ENCODE measurements around the gene NXN. TPM values are rescaled to one million over a fixed set of nuclear protein-coding genes. Genes with fewer than 3 reads are reported as not detected.

NXN gene
- total RNA-seq, 1 experiment from 2014 or later = 126 TPM

- BruUV-seq (replicated peaks) = no TSS peak
- TF ChIP-seq, protein P1, sequence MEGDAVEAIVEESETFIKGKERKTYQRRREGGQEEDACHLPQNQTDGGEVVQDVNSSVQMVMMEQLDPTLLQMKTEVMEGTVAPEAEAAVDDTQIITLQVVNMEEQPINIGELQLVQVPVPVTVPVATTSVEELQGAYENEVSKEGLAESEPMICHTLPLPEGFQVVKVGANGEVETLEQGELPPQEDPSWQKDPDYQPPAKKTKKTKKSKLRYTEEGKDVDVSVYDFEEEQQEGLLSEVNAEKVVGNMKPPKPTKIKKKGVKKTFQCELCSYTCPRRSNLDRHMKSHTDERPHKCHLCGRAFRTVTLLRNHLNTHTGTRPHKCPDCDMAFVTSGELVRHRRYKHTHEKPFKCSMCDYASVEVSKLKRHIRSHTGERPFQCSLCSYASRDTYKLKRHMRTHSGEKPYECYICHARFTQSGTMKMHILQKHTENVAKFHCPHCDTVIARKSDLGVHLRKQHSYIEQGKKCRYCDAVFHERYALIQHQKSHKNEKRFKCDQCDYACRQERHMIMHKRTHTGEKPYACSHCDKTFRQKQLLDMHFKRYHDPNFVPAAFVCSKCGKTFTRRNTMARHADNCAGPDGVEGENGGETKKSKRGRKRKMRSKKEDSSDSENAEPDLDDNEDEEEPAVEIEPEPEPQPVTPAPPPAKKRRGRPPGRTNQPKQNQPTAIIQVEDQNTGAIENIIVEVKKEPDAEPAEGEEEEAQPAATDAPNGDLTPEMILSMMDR (IDR thresholded peaks at IDR 0.05) = no peak
- TF ChIP-seq SIN3A (IDR thresholded peaks at IDR 0.05; ENCODE audit: borderline replicate concordance, insufficient read depth, low read depth, low read length) (no peak), TCF7L2 (IDR thresholded peaks at IDR 0.05; ENCODE audit: low read depth, low read length) (no peak), POLR2AphosphoS5 (IDR thresholded peaks at IDR 0.05; ENCODE audit: low read depth, low read length) (no peak)
- TF ChIP-seq, protein P2, sequence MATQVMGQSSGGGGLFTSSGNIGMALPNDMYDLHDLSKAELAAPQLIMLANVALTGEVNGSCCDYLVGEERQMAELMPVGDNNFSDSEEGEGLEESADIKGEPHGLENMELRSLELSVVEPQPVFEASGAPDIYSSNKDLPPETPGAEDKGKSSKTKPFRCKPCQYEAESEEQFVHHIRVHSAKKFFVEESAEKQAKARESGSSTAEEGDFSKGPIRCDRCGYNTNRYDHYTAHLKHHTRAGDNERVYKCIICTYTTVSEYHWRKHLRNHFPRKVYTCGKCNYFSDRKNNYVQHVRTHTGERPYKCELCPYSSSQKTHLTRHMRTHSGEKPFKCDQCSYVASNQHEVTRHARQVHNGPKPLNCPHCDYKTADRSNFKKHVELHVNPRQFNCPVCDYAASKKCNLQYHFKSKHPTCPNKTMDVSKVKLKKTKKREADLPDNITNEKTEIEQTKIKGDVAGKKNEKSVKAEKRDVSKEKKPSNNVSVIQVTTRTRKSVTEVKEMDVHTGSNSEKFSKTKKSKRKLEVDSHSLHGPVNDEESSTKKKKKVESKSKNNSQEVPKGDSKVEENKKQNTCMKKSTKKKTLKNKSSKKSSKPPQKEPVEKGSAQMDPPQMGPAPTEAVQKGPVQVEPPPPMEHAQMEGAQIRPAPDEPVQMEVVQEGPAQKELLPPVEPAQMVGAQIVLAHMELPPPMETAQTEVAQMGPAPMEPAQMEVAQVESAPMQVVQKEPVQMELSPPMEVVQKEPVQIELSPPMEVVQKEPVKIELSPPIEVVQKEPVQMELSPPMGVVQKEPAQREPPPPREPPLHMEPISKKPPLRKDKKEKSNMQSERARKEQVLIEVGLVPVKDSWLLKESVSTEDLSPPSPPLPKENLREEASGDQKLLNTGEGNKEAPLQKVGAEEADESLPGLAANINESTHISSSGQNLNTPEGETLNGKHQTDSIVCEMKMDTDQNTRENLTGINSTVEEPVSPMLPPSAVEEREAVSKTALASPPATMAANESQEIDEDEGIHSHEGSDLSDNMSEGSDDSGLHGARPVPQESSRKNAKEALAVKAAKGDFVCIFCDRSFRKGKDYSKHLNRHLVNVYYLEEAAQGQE (IDR thresholded peaks at IDR 0.05; ENCODE audit: insufficient read depth in 1 of 2, low read depth in 2 of 2, low read length in 1 of 2) = no peak
- CTCF ChIA-PET = no interaction called here
- POLR2A ChIA-PET = no interaction called here
- H3K27ac ChIP-seq (ENCODE audit: low read length) = no peak overlapping the region
- in situ Hi-C loops (cut with HindIII; ENCODE audit: low pct_unique_long_range_greater_than_20kb, low sequenced_read_pairs) (no loop called here), intact Hi-C loops (cut with micrococcal nuclease; ENCODE audit: unreplicated experiment) (no loop called here)
- peaks cover 15% of the 10 kb centered on the region for H3K4me1 ChIP-seq (ENCODE audit: control insufficient read depth, insufficient read depth, low read length)
- no peak overlapping the region for H3K4me3 ChIP-seq (ENCODE audit: low read depth in 2 of 2, low read length in 2 of 2)
- H3K9me3 ChIP-seq (ENCODE audit: control insufficient read depth, insufficient read depth, low read depth, low read length) = no peaks in the 10 kb centered on the region
- no peak for ATAC-seq
- no peak for DNase-seq (ENCODE audit: low read depth, low spot score)
- no peaks in the 10 kb centered on the region for H3K27me3 ChIP-seq (ENCODE audit: control insufficient read depth, insufficient read depth, low read length)
- H3K36me3 ChIP-seq (ENCODE audit: control insufficient read depth, insufficient read depth, low read length) = no peaks in the 10 kb centered on the region
Measured at GRCh38 chr17:897970-898619, 81.5 kb downstream of the NXN start.

DNA sequence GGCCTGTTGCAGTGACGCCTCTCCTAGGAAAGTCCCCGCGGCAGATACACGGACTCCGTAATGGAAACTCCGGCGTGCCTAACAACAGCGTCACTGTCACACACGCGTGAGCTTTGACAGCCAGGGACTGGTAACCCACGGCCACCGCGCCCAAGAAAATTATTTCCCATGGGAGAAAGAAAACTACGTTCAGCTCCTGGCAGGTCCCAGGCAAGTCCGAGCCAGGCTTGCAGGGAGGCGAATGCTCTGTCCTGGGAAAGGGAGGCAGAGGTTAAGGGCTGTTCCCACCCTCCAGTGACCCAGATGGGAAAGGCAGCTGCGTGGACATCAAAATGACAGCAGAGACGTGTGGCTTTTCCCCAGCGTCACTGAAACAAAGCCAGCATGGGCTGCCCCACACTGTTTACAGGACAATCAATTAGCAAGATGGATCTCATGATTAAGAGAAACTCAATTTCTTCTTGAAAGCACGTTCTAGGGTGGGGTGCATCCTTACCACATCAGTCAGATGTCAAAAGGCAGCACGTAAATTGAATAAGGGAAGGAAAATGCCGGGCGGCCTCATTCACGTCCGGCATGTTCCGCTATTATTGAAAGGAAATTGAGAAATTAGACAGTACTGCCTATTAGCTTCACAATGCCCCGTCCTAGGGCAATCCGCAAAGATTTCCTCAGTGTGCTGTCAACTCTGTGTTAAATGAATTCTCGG lies 82.5 kb downstream of the NXN start:
- Histone ChIP-seq H3K9me3 (ENCODE audit: control insufficient read depth, insufficient read depth, low read depth, low read length) (no peaks in the 10 kb centered on the region), H3K4me1 (ENCODE audit: control insufficient read depth, insufficient read depth, low read length) (peaks cover 10% of the 10 kb centered on the region), H3K27me3 (ENCODE audit: control insufficient read depth, insufficient read depth, low read length) (no peaks in the 10 kb centered on the region), H3K4me3 (ENCODE audit: low read depth in 2 of 2, low read length in 2 of 2) (no peak overlapping the region), H3K36me3 (ENCODE audit: control insufficient read depth, insufficient read depth, low read length) (no peaks in the 10 kb centered on the region), H3K27ac (ENCODE audit: low read length) (no peak overlapping the region)
- no peak for ATAC-seq
- CTCF ChIA-PET = no interaction called here
- POLR2A ChIA-PET = interaction anchor here (0.5 kb wide), 1 partner anchor 64 kb away, joined by 4 read pairs; no protein-coding TSS in a partner anchor
- DNase-seq (ENCODE audit: low read depth, low spot score) = no peak
- intact Hi-C loops (cut with micrococcal nuclease; ENCODE audit: unreplicated experiment) = no loop called here
- no peak for TF ChIP-seq SIN3A (IDR thresholded peaks at IDR 0.05; ENCODE audit: borderline replicate concordance, insufficient read depth, low read depth, low read length)
- TF ChIP-seq TCF7L2 (IDR thresholded peaks at IDR 0.05; ENCODE audit: low read depth, low read length) = no peak
- no peak for TF ChIP-seq POLR2AphosphoS5 (IDR thresholded peaks at IDR 0.05; ENCODE audit: low read depth, low read length)
- TF ChIP-seq, protein P2 (IDR thresholded peaks at IDR 0.05; ENCODE audit: insufficient read depth in 1 of 2, low read depth in 2 of 2, low read length in 1 of 2) = no peak
- TF ChIP-seq, protein P1 (IDR thresholded peaks at IDR 0.05) = no peak
- TSS peak; percentile 60 for BruUV-seq (replicated peaks)
- in situ Hi-C loops (cut with HindIII; ENCODE audit: low pct_unique_long_range_greater_than_20kb, low sequenced_read_pairs) = no loop called here

Measured in Panc1 (cell line).